Endothelial cell of umbilical vein (primary cell): ENCODE results near the gene RAB3GAP2. TPM values are rescaled to one million over a fixed set of nuclear protein-coding genes. Genes with fewer than 3 reads are reported as not detected.

Experiments used
- BruUV-seq: library from RNA; stranded (reverse); fragments of 400-500 nt; replicated peaks from 2 replicates; lab custom pipeline; 2021; lab: Mats Ljungman, UMichigan
- CTCF ChIA-PET: fragments of 300-600, 350-600 bp; sonication (Branson Sonifier 250); formaldehyde crosslinking; loops from one replicate; lab custom pipeline; 2021; ENCODE audit warnings: antibody characterized with exemption, inconsistent platforms; lab: Charles Lee
- POLR2A ChIA-PET: fragments of 300-600, 350-600 bp; sonication (Branson Sonifier 250); formaldehyde crosslinking; loops from one replicate; lab custom pipeline; 2021; ENCODE audit warnings: antibody characterized with exemption, inconsistent platforms; lab: Charles Lee
- DNase-seq: peaks from one replicate; pipeline ENCODE4 v3.0.0-alpha.2; 2011; ENCODE audit warnings: low read depth, low spot score
- FAIRE-seq: peaks from 2 replicates; lab custom pipeline; 2011; peaks lifted over from hg19 to GRCh38; lab: Jason Lieb, UNC
- H2AFZ ChIP-seq: 2 replicates; pipeline ENCODE4 v1.6.0; 2012; ENCODE audit warnings: low read depth, low read length, control low read depth, inconsistent platforms
- H3K27ac ChIP-seq: 2 replicates; pipeline ENCODE4 v1.5.1; 2011; ENCODE audit warnings: low read depth, mild to moderate bottlenecking, control low read depth, low read length, moderate library complexity; ENCODE audit not compliant: insufficient read depth
- H3K27me3 ChIP-seq, 2 experiments: 2 replicates each; pipeline versions ENCODE4 v1.6.0 to v1.6.1; 2011; ENCODE audit warnings: low read length in 2 of 2, mixed read lengths in 1 of 2; ENCODE audit not compliant: control insufficient read depth in 2 of 2, insufficient read depth in 2 of 2
- H3K36me3 ChIP-seq, 2 experiments: 2 replicates in 1 of 2; 3 replicates in 1 of 2; pipeline ENCODE4 v1.5.1; 2011; ENCODE audit warnings: low read length in 2 of 2, mild to moderate bottlenecking in 1 of 2, moderate library complexity in 1 of 2; ENCODE audit not compliant: control insufficient read depth in 2 of 2, insufficient read depth in 2 of 2; ENCODE audit errors: extremely low read depth in 1 of 2
- H3K4me1 ChIP-seq: 3 replicates; pipeline ENCODE4 v1.5.1; 2011; ENCODE audit warnings: mild to moderate bottlenecking, low read length; ENCODE audit not compliant: control insufficient read depth, insufficient read depth; ENCODE audit errors: extremely low read depth
- H3K4me2 ChIP-seq: 2 replicates; pipeline ENCODE4 v1.6.1; 2011; ENCODE audit warnings: low read length, control low read depth, mixed read lengths; ENCODE audit not compliant: insufficient read depth
- H3K4me3 ChIP-seq, 3 experiments: fragments of 200-600 bp in 1 of 3; sonication (generic), shearing (Covaris generic) in 1 of 3; replicated peaks in 1 of 3; 2 replicates each; pipeline ENCODE4 v1.5.1; 2011 to 2016; ENCODE audit warnings: control low read depth in 3 of 3, low read length in 3 of 3, mild to moderate bottlenecking in 2 of 3, inconsistent platforms in 1 of 3, low read depth in 1 of 3, moderate library complexity in 1 of 3; ENCODE audit not compliant: insufficient read depth in 1 of 3
- H3K79me2 ChIP-seq: 2 replicates; pipeline ENCODE4 v1.6.0; 2012; ENCODE audit warnings: low read length, inconsistent platforms; ENCODE audit not compliant: control insufficient read depth, insufficient read depth
- H3K9ac ChIP-seq: replicated peaks from 2 replicates; pipeline ENCODE3; 2011; ENCODE audit warnings: low read length, control low read depth; ENCODE audit not compliant: insufficient read depth; ENCODE audit errors: extremely low read depth
- H3K9me1 ChIP-seq: replicated peaks from 3 replicates; pipeline ENCODE4 v1.6.0; 2011; ENCODE audit warnings: mild to moderate bottlenecking, low read length; ENCODE audit not compliant: control insufficient read depth, insufficient read depth; ENCODE audit errors: extremely low read depth
- H3K9me3 ChIP-seq: replicated peaks from 2 replicates; pipeline ENCODE4 v1.5.1; 2012; ENCODE audit warnings: low read length, inconsistent platforms; ENCODE audit not compliant: control insufficient read depth, insufficient read depth
- H4K20me1 ChIP-seq: replicated peaks from 2 replicates; pipeline ENCODE3; 2011; ENCODE audit warnings: mild to moderate bottlenecking, low read length; ENCODE audit not compliant: control insufficient read depth, insufficient read depth; ENCODE audit errors: extremely low read depth
- EZH2 ChIP-seq: IDR thresholded peaks from 2 replicates; pipeline ENCODE4 v1.6.1; 2012; ENCODE audit warnings: borderline replicate concordance, low read depth, mild to moderate bottlenecking, moderate library complexity, low read length, inconsistent platforms; ENCODE audit not compliant: severe bottlenecking
- FOS ChIP-seq: IDR thresholded peaks from 2 replicates; pipeline ENCODE4 v1.6.1; 2011; ENCODE audit warnings: mild to moderate bottlenecking, low read length, moderate library complexity, borderline replicate concordance; ENCODE audit not compliant: insufficient read depth
- GATA2 ChIP-seq: IDR thresholded peaks from 2 replicates; pipeline ENCODE4 v1.7.0; 2011; ENCODE audit warnings: low read depth, mild to moderate bottlenecking, moderate library complexity, mixed read lengths, low read length; ENCODE audit not compliant: insufficient read length, insufficient read depth
- JUN ChIP-seq: IDR thresholded peaks from 2 replicates; pipeline ENCODE4 v1.6.1; 2011; ENCODE audit warnings: borderline replicate concordance, low read depth; ENCODE audit not compliant: insufficient read length, insufficient read depth
- MYC ChIP-seq: IDR thresholded peaks from one replicate; pipeline ENCODE4 v1.6.1; 2011; ENCODE audit warnings: mild to moderate bottlenecking, low read depth, low read length
- POLR2A ChIP-seq: IDR thresholded peaks from 2 replicates; pipeline ENCODE4 v1.6.1; 2012; ENCODE audit warnings: low read depth, mild to moderate bottlenecking, control low read depth, low read length
- POLR2AphosphoS5 ChIP-seq: IDR thresholded peaks from 2 replicates; pipeline ENCODE4 v1.6.1; 2012; ENCODE audit warnings: low read depth, mild to moderate bottlenecking, control low read depth, low read length, moderate library complexity; ENCODE audit not compliant: insufficient read depth
- dilution Hi-C: fragments of 300-500 bp; cut with MboI; formaldehyde crosslinking; loops from one replicate; pipeline ENCODE4 v1.15.0; 2019; ENCODE audit warnings: low sequenced_read_pairs; ENCODE audit not compliant: extremely low pct_ligation_motif_present
- intact Hi-C: fragments of 100-400 bp; cut with micrococcal nuclease; formaldehyde crosslinking; loops from one replicate; pipeline ENCODE4 v1.10.0; 2022
- polyA plus RNA-seq, 4 experiments: library from polyadenylated mRNA; depleted of rRNA in 3 of 4; stranded (reverse) in 3 of 4; unstranded in 1 of 4; fragments of >200 nt; gene quantifications; 2 replicates each; pipeline versions ENCODE4 v1.2.1 to v1.2.3, GENCODE V29; 2011 to 2012; ENCODE audit warnings: missing spikeins in 1 of 4
- total RNA-seq: library from RNA; stranded (reverse); gene quantifications from 2 replicates; pipeline ENCODE4 v1.2.3, GENCODE V29; 2021
- TF ChIP-seq, protein P1 (sequence below): IDR thresholded peaks from 2 replicates; pipeline ENCODE4 v1.6.1; 2011; ENCODE audit not compliant: insufficient read depth, insufficient read length
- TF ChIP-seq, protein P2 (sequence below), 2 donors: IDR thresholded peaks; 1 replicate in 1 of 2; 2 replicates in 1 of 2; pipeline ENCODE4 v1.5.1; 2011; ENCODE audit warnings: low read length in 2 of 2, mild to moderate bottlenecking in 2 of 2, moderate library complexity in 2 of 2, control low read depth in 1 of 2, inconsistent platforms in 1 of 2, low read depth in 1 of 2; ENCODE audit not compliant: insufficient read depth in 1 of 2; ENCODE audit errors: extremely low read depth in 1 of 2

RAB3GAP2 gene
- total and polyA plus RNA-seq, 2 donors (not counting 3 experiments of a cell fraction or from before 2014, with no cell fraction given), result 11.1 to 37.4 TPM

DNA sequence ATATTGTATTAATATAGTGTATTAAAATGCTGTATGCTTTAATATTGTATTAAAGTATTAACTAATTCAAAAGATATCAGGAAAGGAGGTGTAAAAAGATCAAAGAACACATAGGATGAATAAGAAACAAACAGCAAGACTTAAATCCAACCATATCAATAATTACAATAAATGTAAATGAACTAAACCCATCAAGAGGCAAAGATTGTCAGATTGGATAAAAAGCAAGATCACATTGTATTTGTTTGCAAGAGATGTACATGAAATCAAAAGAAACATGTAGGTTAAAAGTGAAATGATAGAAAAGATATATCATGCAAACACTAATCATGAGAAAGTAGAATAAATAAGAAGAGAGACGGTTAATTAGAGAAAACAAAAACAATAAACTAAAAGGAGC, 34.1 kb upstream of the RAB3GAP2 start:
- no peaks in the 10 kb centered on the region for H4K20me1 ChIP-seq
- no peak overlapping the region for H3K4me3 ChIP-seq
- BruUV-seq, result no TSS peak
- H3K27me3 ChIP-seq, result peaks cover 3 to 5% of the 10 kb centered on the region in 2 experiments
- no peak for DNase-seq
- H3K9me3 ChIP-seq, result no peaks in the 10 kb centered on the region
- H3K4me2 ChIP-seq, result no peak overlapping the region
- TF ChIP-seq POLR2AphosphoS5 (no peak), FOS (no peak), EZH2 (no peak), GATA2 (no peak), JUN (no peak), POLR2A (no peak), MYC (no peak)
- TF ChIP-seq, protein P1, sequence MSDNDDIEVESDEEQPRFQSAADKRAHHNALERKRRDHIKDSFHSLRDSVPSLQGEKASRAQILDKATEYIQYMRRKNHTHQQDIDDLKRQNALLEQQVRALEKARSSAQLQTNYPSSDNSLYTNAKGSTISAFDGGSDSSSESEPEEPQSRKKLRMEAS, result no peak
- TF ChIP-seq, protein P2, sequence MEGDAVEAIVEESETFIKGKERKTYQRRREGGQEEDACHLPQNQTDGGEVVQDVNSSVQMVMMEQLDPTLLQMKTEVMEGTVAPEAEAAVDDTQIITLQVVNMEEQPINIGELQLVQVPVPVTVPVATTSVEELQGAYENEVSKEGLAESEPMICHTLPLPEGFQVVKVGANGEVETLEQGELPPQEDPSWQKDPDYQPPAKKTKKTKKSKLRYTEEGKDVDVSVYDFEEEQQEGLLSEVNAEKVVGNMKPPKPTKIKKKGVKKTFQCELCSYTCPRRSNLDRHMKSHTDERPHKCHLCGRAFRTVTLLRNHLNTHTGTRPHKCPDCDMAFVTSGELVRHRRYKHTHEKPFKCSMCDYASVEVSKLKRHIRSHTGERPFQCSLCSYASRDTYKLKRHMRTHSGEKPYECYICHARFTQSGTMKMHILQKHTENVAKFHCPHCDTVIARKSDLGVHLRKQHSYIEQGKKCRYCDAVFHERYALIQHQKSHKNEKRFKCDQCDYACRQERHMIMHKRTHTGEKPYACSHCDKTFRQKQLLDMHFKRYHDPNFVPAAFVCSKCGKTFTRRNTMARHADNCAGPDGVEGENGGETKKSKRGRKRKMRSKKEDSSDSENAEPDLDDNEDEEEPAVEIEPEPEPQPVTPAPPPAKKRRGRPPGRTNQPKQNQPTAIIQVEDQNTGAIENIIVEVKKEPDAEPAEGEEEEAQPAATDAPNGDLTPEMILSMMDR (IDR thresholded peaks at IDR 0.05; ENCODE audit: extremely low read depth in 1 of 2, insufficient read depth in 1 of 2, low read depth in 1 of 2, low read length in 2 of 2), result no peak
- H3K27ac ChIP-seq, result no peak overlapping the region
- H3K9me1 ChIP-seq, result no peaks in the 10 kb centered on the region
- intact Hi-C loops, result no loop called here
- no peaks in the 10 kb centered on the region for H3K4me1 ChIP-seq
- H3K36me3 ChIP-seq, result no peaks in the 10 kb centered on the region
- H2AFZ ChIP-seq, result no peak overlapping the region
- H3K79me2 ChIP-seq, result no peaks in the 10 kb centered on the region
- no peak overlapping the region for H3K9ac ChIP-seq
- no peak for FAIRE-seq
- ChIA-PET CTCF (interaction anchor here (1.7 kb wide), 1 partner anchor 10 kb away, joined by 6 read pairs; no protein-coding TSS in a partner anchor), POLR2A (no interaction called here)
- dilution Hi-C loops, result no loop called here
